ENCODE measurements around the gene RSPO1. TPM values are rescaled to one million over a fixed set of nuclear protein-coding genes. Genes with fewer than 3 reads are reported as not detected.

RSPO1 gene
- total and polyA plus RNA-seq, 3 experiments from 2014 or later: not detected

DNA sequence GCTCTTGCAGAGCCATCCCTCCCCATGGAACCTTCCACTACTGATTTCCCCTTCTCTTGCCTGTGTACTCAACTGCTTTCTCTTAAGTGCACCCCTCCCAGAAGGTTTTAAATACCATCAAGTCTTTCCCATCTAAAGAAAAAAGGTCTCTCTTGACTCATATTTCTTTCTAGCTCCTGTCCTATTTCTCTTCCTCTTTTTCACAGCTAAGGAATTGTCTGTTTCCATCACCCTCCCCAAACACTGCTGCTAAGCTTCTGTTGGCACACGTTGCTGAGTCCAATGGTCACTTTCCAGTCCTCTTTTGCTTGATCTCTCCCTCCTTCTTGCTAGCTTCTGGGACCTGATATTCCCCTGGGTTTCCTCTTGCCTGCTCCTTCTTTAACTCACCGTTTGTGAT, 25.7 kb downstream of the RSPO1 start:
- H3K9me3 ChIP-seq (ENCODE audit: low read length): no peaks in the 10 kb centered on the region
- H3K4me1 ChIP-seq (ENCODE audit: insufficient read depth, low read length): no peaks in the 10 kb centered on the region
- no peak overlapping the region for H3K27ac Mint-ChIP-seq
- DNase-seq: no peak
- no peaks in the 10 kb centered on the region for H3K9me3 Mint-ChIP-seq
- peaks cover 9 to 10% of the 10 kb centered on the region in 2 donors for H3K27me3 Mint-ChIP-seq
- ChIA-PET CTCF (interaction anchor here (2.2 kb wide), 1 partner anchor 73 kb away, joined by 9 read pairs; no protein-coding TSS in a partner anchor), POLR2A (no interaction called here)
- H3K36me3 Mint-ChIP-seq: no peaks in the 10 kb centered on the region
- no peak overlapping the region for H3K4me3 ChIP-seq (ENCODE audit: low read length)
- no peaks in the 10 kb centered on the region for H3K27me3 ChIP-seq (ENCODE audit: insufficient read depth, low read length, poor library complexity, severe bottlenecking)
- no peak overlapping the region for H3K4me3 Mint-ChIP-seq
- no peak overlapping the region for H3K27ac ChIP-seq (ENCODE audit: low read depth, low read length)
- no peaks in the 10 kb centered on the region for H3K4me1 Mint-ChIP-seq
- H3K36me3 ChIP-seq (ENCODE audit: insufficient read depth, low read length): no peaks in the 10 kb centered on the region

GRCh38 chr1:37606481-37607263, 28.0 kb downstream of the RSPO1 start:
- H3K27me3 ChIP-seq (ENCODE audit: insufficient read depth, low read length, poor library complexity, severe bottlenecking): no peaks in the 10 kb centered on the region
- Mint-ChIP-seq H3K36me3 (no peaks in the 10 kb centered on the region), H3K9me3 (no peaks in the 10 kb centered on the region), H3K4me1 (peaks cover 0 to 4% (median 0%) of the 10 kb centered on the region in 3 donors), H3K4me3 (no peak overlapping the region), H3K27ac (peak overlapping the region in 1 of 8 donors; percentile 31), H3K27me3 (peaks cover 8 to 16% of the 10 kb centered on the region in 2 donors)
- H3K4me3 ChIP-seq (ENCODE audit: low read length): no peak overlapping the region
- ChIA-PET POLR2A (no interaction called here), CTCF (no interaction called here)
- H3K36me3 ChIP-seq (ENCODE audit: insufficient read depth, low read length): no peaks in the 10 kb centered on the region
- no peaks in the 10 kb centered on the region for H3K9me3 ChIP-seq (ENCODE audit: low read length)
- no peaks in the 10 kb centered on the region for H3K4me1 ChIP-seq (ENCODE audit: insufficient read depth, low read length)
- H3K27ac ChIP-seq (ENCODE audit: low read depth, low read length): no peak overlapping the region
- no peak for DNase-seq

- Histone ChIP-seq H3K4me3 (ENCODE audit: low read length) (no peak overlapping the region), H3K27ac (ENCODE audit: low read depth, low read length) (no peak overlapping the region), H3K36me3 (ENCODE audit: insufficient read depth, low read length) (no peaks in the 10 kb centered on the region), H3K27me3 (ENCODE audit: insufficient read depth, low read length, poor library complexity, severe bottlenecking) (no peaks in the 10 kb centered on the region), H3K9me3 (ENCODE audit: low read length) (no peaks in the 10 kb centered on the region), H3K4me1 (ENCODE audit: insufficient read depth, low read length) (no peaks in the 10 kb centered on the region)
- Mint-ChIP-seq H3K9me3 (no peaks in the 10 kb centered on the region), H3K36me3 (no peaks in the 10 kb centered on the region), H3K4me1 (peaks cover 0 to 4% (median 0%) of the 10 kb centered on the region in 3 donors), H3K4me3 (no peak overlapping the region), H3K27me3 (peaks cover 8 to 16% of the 10 kb centered on the region in 2 donors), H3K27ac (no peak overlapping the region)
- DNase-seq: no peak
- ChIA-PET CTCF (interaction anchor here (1.0 kb wide), 1 partner anchor 76 kb away, joined by 4 read pairs; no protein-coding TSS in a partner anchor), POLR2A (interaction anchor here (0.5 kb wide), 1 partner anchor 924 kb away, joined by 3 read pairs; no protein-coding TSS in a partner anchor)
These were observed 28.8 kb downstream of the RSPO1 start for GRCh38 chr1:37605806-37606474.

- CTCF ChIA-PET: interaction anchor here (1.0 to 8.2 kb wide), 3 partner anchors 76 to 88 kb away, joined by 4 to 115 read pairs (median 7); no protein-coding TSS in a partner anchor
These were observed 29.5 kb downstream of the RSPO1 start for GRCh38 chr1:37605061-37605650.

GRCh38 chr1:37602750-37603694, 31.7 kb downstream of the RSPO1 start:
- Mint-ChIP-seq H3K27ac (peak overlapping the region in 1 of 8 donors; percentile 70), H3K4me1 (peaks cover 0 to 4% (median 0%) of the 10 kb centered on the region in 3 donors), H3K27me3 (peaks cover 10 to 16% of the 10 kb centered on the region in 2 donors), H3K9me3 (no peaks in the 10 kb centered on the region), H3K36me3 (no peaks in the 10 kb centered on the region), H3K4me3 (no peak overlapping the region)
- Histone ChIP-seq H3K27ac (ENCODE audit: low read depth, low read length) (no peak overlapping the region), H3K36me3 (ENCODE audit: insufficient read depth, low read length) (no peaks in the 10 kb centered on the region), H3K4me1 (ENCODE audit: insufficient read depth, low read length) (no peaks in the 10 kb centered on the region), H3K4me3 (ENCODE audit: low read length) (no peak overlapping the region), H3K27me3 (ENCODE audit: insufficient read depth, low read length, poor library complexity, severe bottlenecking) (no peaks in the 10 kb centered on the region), H3K9me3 (ENCODE audit: low read length) (no peaks in the 10 kb centered on the region)
- ChIA-PET CTCF (interaction anchor here (0.6 to 8.2 kb wide), 14 partner anchors 9 to 387 kb away, joined by 3 to 115 read pairs (median 4); partner anchors contain the start of gene DNALI1), POLR2A (no interaction called here)
- peak in 3 of 5 donors; percentile 12 to 43 (median 33) for DNase-seq

More at GRCh38 chr1:37605061-37605650, 29.5 kb downstream of the RSPO1 start:
- H3K27ac Mint-ChIP-seq: peak overlapping the region in 1 of 8 donors; percentile 25
- H3K36me3 Mint-ChIP-seq: no peaks in the 10 kb centered on the region
- no peaks in the 10 kb centered on the region for H3K4me1 ChIP-seq (ENCODE audit: insufficient read depth, low read length)
- H3K4me3 ChIP-seq (ENCODE audit: low read length): no peak overlapping the region
- H3K27me3 Mint-ChIP-seq: peaks cover 10 to 16% of the 10 kb centered on the region in 2 donors
- no peaks in the 10 kb centered on the region for H3K36me3 ChIP-seq (ENCODE audit: insufficient read depth, low read length)
- H3K4me3 Mint-ChIP-seq: no peak overlapping the region
- no peaks in the 10 kb centered on the region for H3K27me3 ChIP-seq (ENCODE audit: insufficient read depth, low read length, poor library complexity, severe bottlenecking)
- POLR2A ChIA-PET: interaction anchor here (0.5 kb wide), 1 partner anchor 925 kb away, joined by 3 read pairs; no protein-coding TSS in a partner anchor
- H3K9me3 Mint-ChIP-seq: no peaks in the 10 kb centered on the region
- H3K9me3 ChIP-seq (ENCODE audit: low read length): no peaks in the 10 kb centered on the region
- H3K4me1 Mint-ChIP-seq: peaks cover 0 to 4% (median 0%) of the 10 kb centered on the region in 3 donors
- H3K27ac ChIP-seq (ENCODE audit: low read depth, low read length): no peak overlapping the region
- DNase-seq: no peak

- Histone ChIP-seq H3K27ac (ENCODE audit: low read depth, low read length) (no peak overlapping the region), H3K4me3 (ENCODE audit: low read length) (no peak overlapping the region), H3K9me3 (ENCODE audit: low read length) (no peaks in the 10 kb centered on the region), H3K36me3 (ENCODE audit: insufficient read depth, low read length) (no peaks in the 10 kb centered on the region), H3K27me3 (ENCODE audit: insufficient read depth, low read length, poor library complexity, severe bottlenecking) (no peaks in the 10 kb centered on the region), H3K4me1 (ENCODE audit: insufficient read depth, low read length) (no peaks in the 10 kb centered on the region)
- H3K36me3 Mint-ChIP-seq: no peaks in the 10 kb centered on the region
- peak overlapping the region in 3 of 8 donors; percentile 17 to 75 (median 34) for H3K27ac Mint-ChIP-seq
- no peak overlapping the region for H3K4me3 Mint-ChIP-seq
- peaks cover 10 to 16% of the 10 kb centered on the region in 2 donors for H3K27me3 Mint-ChIP-seq
- POLR2A ChIA-PET: no interaction called here
- no peak for DNase-seq
- peaks cover under 1 to 4% (median 4%) of the 10 kb centered on the region in 3 donors for H3K4me1 Mint-ChIP-seq
- CTCF ChIA-PET: interaction anchor here (1.8 to 8.2 kb wide), 2 partner anchors 80 to 259 kb away, joined by 5 to 115 read pairs; no protein-coding TSS in a partner anchor
- H3K9me3 Mint-ChIP-seq: no peaks in the 10 kb centered on the region
These were observed 33.3 kb downstream of the RSPO1 start for GRCh38 chr1:37601441-37601840.

GRCh38 chr1:37599940-37600339, 34.8 kb downstream of the RSPO1 start:
- ChIA-PET POLR2A (no interaction called here), CTCF (interaction anchor here (8.2 kb wide), 1 partner anchor 81 kb away, joined by 115 read pairs; no protein-coding TSS in a partner anchor)
- Mint-ChIP-seq H3K4me1 (peaks cover 15 to 19% (median 19%) of the 10 kb centered on the region in 3 donors), H3K36me3 (peaks cover 0 to 6% (median 0%) of the 10 kb centered on the region in 3 donors), H3K27me3 (peaks cover 12 to 15% of the 10 kb centered on the region in 2 donors), H3K9me3 (no peaks in the 10 kb centered on the region), H3K27ac (peak overlapping the region in 4 of 8 donors; percentile 58 to 68 (median 66)), H3K4me3 (peak overlapping the region in 1 of 7 donors; percentile 41)
- H3K27me3 ChIP-seq (ENCODE audit: insufficient read depth, low read length, poor library complexity, severe bottlenecking): no peaks in the 10 kb centered on the region
- no peak overlapping the region for H3K27ac ChIP-seq (ENCODE audit: low read depth, low read length)
- peaks cover 9% of the 10 kb centered on the region for H3K4me1 ChIP-seq (ENCODE audit: insufficient read depth, low read length)
- DNase-seq: no peak
- H3K9me3 ChIP-seq (ENCODE audit: low read length): no peaks in the 10 kb centered on the region
- H3K4me3 ChIP-seq (ENCODE audit: low read length): no peak overlapping the region
- H3K36me3 ChIP-seq (ENCODE audit: insufficient read depth, low read length): no peaks in the 10 kb centered on the region

Measured in CD8-positive, alpha-beta memory T cell (primary cell).